Sigmoid colon (tissue), 4 donors: ENCODE results near the gene GBF1.

Experiments used
- EP300 ChIP-seq, 4 donors: sonication (generic); formaldehyde crosslinking; IDR thresholded peaks; one replicate each; pipeline ENCODE4 v1.6.1; 2017; ENCODE audit warnings: antibody characterized with exemption in 4 of 4
- POLR2A ChIP-seq, 2 donors: fragments of 450-650 bp; IDR thresholded peaks; one replicate each; pipeline ENCODE4 v1.6.1; 2016; ENCODE audit warnings: antibody characterized with exemption in 2 of 2, mild to moderate bottlenecking in 2 of 2, moderate library complexity in 2 of 2
- TF ChIP-seq, protein P1 (sequence below), 4 experiments: fragments of 450-650 bp in 3 of 4; fragments of 200-600 bp in 1 of 4; IDR thresholded peaks; one replicate each; pipeline ENCODE4 v1.5.1; 2016 to 2019; ENCODE audit warnings: antibody characterized with exemption in 4 of 4, mild to moderate bottlenecking in 3 of 4, moderate library complexity in 2 of 4

DNA sequence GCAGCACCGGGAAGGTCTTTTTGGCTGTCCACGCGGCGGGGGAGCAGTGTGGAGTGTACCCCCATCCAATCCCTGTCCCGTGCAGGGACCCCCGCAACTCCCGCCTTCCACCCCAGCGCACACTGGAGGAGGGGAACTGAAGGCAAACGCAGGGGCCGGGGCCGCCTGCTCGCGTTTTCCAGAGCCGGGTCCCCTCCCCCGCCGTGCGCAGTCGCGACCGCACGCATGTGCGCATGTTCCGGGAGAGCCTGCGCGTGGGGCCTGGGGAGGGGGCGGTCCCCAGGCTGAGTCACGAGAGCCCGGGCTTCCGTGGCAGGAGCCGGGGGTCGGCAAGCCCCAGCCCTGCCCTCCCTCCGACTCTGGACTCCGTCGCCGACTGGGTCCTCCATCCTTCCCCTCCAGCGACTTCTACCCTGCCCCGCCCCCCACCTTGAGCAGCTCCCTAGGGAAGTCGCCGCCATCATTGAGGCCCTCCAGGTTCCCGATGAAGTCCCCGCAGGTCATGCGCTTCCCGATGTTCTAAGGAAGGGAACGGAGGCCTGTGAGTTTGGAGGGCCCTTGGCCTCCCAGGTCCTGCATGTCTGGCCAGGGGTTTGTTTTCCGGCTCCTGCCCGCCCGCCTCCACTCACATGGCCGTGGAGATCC lies 165.2 kb downstream of the GBF1 start:
- TF ChIP-seq, protein P1, sequence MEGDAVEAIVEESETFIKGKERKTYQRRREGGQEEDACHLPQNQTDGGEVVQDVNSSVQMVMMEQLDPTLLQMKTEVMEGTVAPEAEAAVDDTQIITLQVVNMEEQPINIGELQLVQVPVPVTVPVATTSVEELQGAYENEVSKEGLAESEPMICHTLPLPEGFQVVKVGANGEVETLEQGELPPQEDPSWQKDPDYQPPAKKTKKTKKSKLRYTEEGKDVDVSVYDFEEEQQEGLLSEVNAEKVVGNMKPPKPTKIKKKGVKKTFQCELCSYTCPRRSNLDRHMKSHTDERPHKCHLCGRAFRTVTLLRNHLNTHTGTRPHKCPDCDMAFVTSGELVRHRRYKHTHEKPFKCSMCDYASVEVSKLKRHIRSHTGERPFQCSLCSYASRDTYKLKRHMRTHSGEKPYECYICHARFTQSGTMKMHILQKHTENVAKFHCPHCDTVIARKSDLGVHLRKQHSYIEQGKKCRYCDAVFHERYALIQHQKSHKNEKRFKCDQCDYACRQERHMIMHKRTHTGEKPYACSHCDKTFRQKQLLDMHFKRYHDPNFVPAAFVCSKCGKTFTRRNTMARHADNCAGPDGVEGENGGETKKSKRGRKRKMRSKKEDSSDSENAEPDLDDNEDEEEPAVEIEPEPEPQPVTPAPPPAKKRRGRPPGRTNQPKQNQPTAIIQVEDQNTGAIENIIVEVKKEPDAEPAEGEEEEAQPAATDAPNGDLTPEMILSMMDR (IDR thresholded peaks at IDR 0.05): no peak
- TF ChIP-seq POLR2A (IDR thresholded peaks at IDR 0.05) (peak; percentile 54 to 79), EP300 (IDR thresholded peaks at IDR 0.05) (peak in 3 of 4 donors; percentile 22 to 95 (median 78))
